ENCODE measurements around the gene TMEM63B.
"Not testable (repeated sequence)": the region's sequence is repeated elsewhere in the genome, so short reads cannot be mapped to it uniquely, and the experiment has no call there.

The TMEM63B gene

DNA sequence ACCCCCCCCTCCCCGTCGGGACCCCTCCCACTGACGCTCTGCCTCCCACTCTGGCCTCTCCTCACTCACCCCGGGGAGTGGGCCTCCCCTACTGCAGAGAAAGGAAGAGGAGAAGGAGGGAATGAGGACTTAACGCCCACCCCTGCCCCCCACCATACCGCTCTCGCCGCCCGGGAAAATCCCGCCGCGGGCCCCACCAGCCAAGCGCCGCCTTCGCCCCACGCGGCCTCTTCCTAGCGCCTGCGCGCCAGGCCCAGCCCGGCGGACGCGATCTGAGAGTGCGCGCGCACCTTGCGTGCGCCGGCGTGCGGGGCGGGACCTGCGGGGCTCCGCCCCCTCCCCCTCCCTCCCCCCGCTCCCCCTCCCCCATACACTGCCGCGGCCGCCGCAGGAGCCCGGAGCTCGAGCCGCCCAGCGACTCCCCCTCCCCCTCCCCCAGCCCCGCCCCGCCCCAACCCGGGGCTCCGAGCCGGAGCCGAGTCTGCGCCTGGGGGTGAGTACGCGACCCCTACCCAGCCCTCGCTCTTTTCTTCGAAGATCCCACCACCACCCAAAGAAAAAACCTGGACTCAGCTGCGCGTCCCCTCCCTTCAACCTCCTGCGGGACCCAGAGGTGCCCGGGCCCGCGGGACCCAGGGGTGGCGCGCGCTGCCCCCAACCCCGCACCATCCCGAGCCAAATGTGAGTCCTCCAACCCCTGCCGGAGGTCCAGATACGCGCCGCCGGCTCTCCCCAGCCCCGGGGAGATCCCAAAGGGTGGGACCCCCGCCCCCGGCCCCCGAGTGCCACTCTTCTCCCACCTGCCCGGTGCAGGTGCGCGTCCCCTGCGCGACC lies at the start of gene TMEM63B, which contains the start of gene MRPL14:
TMEM63B (plus strand) TSS at position 369 of the 834 bp plus-strand sequence. CDS start 7,031 bp downstream, outside the sequence.
MRPL14 (minus strand) TSS at position 267 of the 834 bp plus-strand sequence. CDS start 10,841 bp downstream, outside the sequence.
- peak; percentile 62 for DNase-seq

DNA sequence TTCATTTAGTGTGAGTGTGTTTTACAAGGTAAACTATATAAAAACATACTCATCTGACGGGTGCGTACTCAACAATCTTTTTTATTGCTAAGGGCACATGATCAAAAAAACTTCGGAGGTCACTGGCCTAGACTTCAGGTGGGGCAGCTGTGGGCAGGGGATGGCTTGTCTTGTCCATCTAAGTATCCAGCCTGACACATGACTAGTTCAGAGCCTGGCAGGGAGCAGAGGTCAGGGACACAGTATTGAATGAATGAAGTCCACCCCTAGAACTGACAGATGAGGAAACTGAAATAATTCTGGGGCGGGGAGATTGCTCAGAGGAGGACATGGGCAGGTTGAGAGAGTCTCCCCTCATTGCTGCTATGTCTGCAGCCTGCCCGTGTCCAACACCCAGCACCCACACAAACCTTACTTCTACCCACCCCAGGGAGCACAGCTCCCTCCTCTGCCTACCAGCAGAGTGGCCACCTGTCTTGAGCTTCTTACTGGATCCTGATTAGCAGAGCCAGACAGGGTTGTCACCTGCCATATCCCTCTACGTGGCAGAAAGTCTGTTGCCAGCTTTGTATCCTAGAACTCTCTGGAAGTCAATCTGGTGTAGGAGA lies 49.0 kb upstream of the TMEM63B start:
- no peak for DNase-seq

DNA sequence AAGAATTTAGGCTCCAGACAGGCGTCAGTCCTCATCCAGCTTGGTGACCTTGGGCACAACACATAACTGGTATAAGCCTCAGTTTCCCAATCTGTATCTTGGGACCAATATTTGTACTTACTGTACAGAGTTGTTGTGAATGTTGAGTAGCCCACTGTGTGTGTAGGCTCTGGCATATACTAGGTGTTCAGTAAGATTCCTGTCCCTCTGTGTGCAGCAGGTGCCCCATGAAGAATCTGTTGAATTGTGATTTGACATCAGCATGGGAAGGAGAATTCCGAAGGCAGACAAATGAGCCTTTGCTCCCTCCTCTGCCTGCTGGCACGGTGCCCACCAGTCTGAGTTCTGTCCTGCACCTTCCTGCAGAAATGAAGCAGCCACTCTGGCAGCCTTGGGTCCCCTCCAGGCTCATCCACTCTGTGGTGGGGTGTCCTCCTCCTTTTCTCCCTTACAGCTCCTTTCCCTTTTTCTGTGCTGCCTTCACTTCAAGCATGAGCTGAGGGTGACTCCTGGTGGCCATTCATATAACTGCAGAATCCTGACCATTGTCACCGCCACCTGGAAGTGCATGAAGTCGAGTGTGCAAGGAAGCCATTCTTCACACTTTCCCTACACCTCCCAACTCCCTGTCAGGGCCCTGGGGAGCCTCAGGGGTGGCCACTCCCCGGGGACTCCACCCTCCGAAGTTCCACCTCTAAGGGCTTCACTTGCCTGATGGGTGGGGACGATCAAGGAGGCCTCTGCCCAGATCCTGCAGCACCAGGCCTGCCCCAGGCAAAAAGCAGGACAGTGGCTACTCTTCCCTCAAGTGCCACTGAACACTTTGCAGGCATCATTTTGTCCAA lies 48.3 kb upstream of the TMEM63B start:
- DNase-seq, result no peak

DNA sequence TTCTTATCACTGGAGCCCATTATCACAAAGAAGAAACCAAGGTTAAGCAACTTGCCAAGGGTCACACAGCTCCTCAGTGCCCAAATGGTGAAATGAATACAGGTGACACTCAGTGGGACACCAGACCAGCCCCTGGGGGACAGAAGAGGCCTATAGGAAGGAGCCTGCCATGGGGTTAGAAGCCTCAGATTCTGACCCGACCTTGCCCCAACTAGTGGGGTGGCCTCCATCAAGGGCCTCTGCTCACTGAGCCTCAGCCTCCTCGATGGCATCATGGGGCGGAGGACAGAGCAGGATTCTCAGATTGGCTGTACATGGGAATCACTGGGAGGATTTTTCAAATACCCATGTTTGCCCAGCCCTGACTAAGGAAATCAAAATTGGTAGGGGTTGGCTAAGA lies 47.7 kb upstream of the TMEM63B start:
- DNase-seq, result no peak

DNA sequence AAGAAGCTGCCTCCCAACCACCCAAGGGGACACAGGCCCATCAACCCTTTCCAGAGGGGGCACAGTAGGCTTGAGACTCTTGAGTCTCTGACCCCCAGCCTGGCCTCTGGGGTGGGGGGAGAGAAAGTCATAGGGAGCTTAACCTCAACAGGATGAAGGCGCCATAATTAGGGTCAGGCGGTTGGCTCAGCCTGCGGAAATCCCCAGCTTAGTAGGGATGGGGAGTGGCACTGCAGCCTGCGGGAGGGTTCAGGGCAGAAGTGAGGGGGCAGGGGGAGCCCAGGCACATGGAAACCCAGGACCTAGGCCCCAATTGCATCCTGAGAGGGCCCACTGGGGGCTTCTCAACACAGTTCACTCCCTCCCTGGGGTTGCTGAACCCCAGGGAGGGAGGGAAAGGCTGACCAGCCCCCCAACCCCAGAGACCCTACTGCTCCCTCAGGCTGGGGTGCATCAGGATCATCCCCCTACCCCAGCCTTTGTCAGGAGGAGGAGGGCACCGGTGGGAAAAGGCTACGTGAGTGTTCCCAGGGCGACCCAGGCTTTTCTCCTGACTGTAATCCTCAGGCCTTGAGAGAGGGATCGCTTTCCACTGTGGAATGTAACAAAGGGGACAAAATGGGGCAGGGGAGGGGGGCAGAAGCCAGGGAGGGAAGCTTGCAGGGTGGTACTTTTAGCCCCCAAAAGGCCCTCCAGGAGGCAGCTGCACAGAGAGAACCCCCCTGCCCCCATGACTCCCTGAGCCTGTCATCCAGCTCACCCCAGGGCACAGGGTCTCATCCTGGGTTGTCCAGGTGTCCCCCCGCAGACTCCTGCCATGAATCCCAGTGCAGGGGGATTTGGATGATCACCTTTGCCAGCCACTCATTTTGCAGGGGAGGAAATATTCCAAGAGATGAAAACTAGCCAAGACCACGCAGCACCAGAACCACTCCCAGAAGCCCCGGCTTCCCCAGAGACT lies 46.5 kb upstream of the TMEM63B start:
- no peak for DNase-seq

DNA sequence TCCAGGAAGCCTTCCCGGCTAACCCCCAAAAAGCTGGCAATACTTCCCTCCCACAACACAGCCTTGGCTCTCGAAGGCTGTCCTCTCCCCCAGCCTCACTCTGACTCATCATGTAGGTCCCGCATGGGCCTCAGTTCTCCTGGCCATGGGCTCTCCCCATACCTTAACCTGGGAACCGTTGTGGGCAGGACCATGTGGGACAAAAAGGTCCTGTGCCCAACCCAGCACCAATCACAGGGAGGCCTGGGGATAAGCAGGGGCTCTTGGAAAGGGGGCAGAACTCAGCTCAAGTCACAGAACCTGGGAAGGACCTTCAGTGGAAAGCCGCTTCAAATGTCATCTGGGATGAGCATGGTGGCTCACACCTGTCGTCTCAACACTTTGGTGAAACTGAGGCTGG lies 45.6 kb upstream of the TMEM63B start:
- DNase-seq, result no peak

DNA sequence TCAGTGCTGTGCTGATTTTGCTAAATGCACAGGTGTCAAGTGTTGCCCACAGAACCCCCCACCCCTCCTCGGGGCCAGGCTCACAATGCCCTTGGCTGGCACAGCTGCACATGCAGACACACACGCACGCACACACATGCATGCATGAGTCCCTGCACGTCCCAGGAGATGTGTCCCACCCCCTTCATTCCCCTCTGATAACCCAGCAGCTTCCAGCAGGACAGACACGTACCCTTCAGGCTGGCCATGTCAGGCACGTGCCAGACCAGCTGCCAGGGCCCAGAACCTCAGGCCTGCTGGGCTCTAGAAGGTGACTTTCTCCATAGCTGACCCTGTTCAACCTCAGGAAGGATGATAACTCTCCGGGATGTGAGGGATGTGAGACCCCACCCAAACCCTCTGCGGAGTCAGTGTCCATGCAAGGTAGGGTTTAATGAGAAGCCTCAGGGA lies 44.5 kb upstream of the TMEM63B start:
- DNase-seq, result no peak

DNA sequence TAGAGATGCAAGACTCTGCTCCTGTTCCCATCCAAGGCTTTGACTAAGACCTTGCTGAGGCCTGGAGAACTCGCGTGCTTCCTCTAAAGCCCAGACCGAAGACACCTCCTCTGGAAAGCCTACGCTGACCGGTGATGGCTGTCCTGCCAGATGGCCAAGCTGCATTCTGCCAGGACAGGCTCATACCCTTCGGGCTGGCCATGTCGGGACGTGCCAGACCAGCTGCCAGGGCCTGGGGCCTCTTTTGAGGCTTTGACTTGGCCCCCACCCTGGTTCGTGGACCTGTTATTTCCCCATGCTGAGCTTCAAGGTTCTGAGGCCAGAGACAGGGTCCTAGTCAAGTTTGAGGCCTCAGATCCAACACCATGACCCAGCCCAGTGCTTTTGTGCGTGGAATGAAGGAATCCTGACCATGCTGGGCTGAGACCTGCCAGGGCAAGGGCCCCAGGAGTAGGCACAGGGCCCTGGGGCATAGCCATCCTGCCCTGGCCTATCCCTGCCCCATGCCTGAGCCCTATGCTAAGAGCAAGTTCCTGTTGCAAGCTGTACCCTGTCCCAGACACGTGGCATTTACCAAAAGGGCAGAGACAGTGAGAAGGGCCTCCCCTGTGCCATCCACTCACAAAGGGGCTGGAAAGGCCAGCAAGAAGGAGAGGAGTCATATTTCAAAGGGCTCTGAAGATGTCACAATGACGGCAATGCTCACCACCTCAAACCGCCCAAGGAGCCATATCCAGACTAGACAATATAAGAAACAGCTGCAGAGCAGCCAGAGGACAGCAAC lies 42.9 kb upstream of the TMEM63B start:
- DNase-seq, result no peak

DNA sequence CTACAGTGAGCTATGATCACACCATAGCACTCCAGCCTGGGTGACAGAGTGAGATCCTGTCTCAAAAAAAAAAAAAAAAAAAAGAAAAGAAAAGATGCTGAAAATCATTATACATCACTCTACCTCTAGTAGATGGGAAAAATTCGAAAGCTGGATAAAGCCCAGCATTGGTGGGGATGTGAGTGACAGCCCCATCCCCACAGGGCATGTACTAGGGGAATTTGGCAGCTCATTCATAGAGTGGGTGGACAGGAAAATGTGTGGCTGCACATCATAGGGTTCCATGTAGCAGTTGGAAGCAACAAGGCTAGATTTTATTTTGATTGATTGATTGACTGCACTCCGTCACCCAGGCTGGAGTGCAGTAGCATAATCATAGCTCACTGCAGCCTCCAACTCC lies 42.1 kb upstream of the TMEM63B start:
- no peak for DNase-seq

DNA sequence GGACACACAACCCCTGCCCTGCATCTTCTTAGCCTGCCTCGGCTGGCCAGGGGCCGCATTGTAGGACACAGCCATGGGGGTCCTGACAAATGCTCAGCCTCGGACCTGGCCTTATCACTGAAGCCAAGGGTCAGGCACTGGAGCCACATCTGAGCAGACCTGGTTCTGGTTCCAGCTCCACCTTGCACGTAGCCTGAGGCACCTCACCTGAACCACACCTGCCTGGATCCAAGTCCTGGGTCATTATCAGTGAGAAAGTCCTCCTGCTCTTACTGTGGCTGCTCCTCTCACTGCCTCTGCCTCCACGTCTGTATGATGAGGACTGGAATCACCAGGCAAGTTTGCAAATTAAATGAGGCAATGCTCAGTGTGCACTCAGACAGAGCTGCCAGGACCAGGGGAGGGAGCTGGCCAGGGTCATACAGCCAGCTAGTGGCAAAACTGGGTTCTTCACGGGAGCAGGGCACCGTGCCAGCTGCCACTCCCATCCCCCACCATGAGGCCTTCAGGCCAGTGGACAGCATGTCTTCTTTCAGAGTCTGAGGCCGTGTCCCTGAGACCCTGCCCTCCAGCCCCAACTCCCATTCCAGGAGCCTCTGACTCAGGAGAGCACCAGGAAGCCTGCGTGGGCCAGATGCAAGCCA lies 40.3 kb upstream of the TMEM63B start:
- no peak for DNase-seq

DNA sequence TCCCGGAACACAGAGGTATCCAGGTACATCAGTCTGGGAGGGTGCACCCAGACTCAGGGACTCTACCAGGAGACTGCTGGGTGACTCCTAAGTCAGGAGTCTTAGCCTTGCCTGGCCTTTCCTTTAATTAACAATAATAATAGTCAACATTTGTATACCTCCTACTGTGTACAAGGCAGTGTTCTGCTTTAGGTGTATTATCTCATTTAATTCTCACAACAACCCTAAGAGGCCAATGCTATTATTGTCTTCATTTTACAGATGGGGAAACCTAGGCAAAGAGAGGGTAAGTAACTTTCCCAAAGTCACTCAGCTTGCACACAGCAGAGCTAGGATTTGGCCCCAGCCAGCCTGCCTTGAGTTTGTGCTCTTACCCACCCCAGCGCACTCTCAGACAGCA lies 39.7 kb upstream of the TMEM63B start:
- DNase-seq, result no peak

DNA sequence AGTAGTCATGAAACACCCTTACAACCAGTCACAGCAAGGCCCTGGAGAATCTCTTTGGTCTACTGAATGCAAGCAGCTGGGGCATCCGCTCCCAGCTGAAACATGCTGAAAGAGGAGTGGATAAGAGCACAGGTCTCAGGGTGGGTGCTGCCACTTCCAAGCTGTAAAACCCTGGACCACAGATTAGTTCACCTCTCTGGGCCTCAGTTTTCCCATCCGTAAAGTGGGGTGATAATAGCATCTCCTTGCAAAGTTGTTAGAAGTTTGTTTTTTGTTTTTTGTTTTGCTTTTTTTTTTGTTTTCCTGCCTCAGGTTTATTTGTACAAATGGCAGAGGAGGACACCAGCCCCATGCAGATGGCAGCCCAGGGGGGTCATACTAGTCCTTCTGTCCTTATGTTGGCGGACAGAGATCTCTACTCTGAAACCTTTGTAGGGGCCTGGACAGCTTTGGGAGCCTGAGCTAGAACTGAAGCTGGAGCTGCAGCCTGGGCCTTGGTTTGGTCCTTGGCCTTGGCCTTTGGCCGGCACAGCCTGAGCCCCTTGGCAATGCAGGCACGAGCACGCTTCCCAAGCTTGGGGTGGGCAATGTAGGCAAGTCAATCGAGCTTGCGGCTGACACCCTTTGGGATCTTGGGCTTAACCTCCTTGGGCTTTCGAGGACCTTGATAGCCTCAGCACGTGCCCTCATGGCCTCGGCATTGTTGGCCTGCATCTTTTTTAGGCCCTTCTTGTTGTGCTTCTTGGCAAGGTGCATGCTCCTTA lies 38.3 kb upstream of the TMEM63B start:
- DNase-seq, result no peak

DNA sequence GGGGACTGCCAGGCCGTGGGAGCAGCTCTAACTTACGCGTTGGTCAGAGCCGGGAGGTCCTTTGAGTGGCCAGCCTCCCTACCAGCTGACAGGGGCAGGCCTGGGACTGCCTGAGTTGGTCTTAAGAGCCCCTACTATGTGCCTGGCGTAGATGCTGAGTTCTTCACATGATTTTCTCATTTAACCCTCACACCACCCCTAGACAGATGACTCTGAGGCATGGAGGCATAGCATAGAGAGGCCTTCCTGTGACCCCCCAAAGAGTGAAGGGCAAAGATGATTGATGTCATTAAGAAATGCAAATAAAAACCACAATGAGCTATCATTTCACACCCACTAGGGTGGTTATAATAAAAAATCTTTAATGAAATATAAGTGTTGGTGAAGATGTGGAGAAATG lies 36.9 kb upstream of the TMEM63B start:
- no peak for DNase-seq

DNA sequence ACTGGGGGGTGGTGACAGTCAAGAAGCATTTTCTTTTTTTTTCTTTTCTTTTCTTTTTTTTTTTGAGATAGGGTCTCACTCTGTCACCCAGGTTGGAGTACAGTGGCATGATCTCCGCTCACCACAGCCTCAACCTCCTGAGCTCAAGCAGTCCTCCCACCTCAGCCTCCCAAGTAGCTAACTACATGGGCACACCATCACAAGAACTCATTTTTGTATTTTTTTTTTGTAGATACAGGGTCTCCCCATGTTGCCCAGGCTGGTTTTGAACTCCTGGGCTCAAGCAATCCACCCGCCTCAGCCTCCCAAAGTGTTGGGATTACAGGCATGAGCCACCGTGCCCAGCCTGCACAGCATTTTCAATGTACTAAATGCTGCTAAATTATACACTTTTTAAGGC lies 36.0 kb upstream of the TMEM63B start:
- not testable (repeated sequence) for DNase-seq

DNA sequence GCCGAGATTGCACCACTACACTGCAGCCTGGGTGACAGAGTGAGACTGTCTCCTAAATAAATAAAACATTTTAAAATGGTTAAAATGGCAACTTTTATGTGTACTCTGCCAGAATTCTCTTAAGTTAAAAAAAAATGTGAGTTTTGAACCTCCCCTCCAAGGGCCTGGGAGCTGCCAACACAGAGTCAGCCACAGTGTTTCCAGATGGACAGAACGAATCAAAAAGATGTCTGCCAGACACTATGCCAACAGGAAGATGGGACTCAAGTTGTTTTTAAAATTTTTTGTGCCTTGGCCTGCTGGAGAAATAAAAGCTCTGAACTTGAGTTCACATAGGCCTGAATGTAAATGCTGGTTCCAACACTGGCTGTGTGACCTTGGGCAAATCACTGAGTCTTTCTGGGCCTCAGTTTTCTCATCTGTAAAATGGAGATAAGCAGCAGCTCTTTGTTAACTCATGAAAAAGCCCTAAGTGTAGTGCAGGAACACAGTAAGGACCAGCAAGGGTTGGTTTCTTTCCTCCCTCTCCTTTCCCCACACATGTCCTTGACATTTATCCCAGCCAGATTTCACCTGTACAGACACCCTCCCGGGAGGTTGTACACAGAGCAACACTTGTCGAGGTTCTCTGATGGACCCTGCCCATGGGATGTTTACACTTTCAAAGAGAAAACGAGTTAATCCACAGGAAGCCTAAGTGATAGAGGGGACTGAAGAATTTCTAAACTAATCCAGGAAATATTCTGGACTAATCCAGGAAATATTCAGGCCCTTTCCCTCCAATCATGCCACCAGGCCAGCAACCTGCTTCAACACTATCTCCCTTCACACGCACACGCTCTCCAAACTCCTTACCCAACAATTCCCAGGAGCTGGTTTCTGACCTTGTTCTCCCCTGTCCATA lies 35.1 kb upstream of the TMEM63B start:
- no peak for DNase-seq

DNA sequence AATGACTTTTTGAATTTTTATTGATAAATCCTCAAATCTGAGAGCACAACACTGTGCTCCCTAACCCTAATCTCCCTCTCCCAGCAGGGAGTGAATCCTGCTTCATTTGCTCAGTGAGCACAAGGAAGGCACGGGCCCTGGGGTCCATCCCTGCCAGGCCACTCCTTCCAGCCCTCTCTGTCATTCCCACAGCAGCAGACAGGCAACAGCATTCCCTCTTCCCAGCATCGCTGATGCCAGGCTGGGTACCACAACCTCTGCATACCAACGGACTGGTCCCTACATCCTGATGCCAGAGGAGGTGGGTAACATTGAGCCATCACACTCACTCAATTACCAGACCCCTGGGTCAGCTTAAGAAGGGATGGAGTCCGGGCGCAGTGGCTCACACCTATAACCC lies 34.3 kb upstream of the TMEM63B start:
- DNase-seq, result no peak

DNA sequence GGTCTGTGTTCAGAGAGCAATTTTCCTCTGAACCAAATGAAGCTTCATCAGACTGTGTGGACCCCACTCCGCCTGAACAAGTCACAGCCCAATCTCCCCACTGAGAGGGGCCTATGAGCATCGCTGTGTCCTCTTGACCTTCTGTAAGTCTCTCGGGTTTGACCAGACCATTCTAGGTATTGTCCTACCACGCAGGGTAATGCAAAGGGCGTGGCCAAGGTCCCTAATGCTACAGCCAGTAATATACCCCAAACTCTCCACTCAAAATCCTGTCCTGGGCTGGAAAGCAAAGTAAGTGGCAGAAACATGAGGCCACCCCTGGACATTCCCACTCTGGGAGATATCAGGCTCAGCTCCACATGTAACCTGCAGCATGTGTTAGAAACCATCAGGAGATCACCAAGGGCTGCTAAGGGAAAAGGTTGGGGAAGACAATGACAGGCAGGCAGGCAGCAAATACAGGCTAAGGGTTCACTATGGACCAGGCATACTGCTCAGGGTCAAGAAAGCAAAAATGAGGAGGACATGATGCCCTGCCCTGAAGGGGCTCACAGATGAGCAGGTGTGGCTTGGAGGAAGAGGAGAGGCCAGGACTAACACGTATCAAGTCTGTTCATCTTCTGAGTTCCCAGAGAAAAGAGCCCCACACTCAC lies 33.5 kb upstream of the TMEM63B start:
- DNase-seq, result no peak

Data from NCI-H1048 (cell line).